KMS-11 (cell line): ENCODE data around the gene DIP2C.

Experiments used
- H2AFZ ChIP-seq: fragments of 200-600 bp; sonication (generic); 2 replicates; pipeline ENCODE4 v1.6.1; 2016; ENCODE audit warnings: antibody characterized with exemption, mixed run types, low read depth
- H3K27ac ChIP-seq: fragments of 200-600 bp; sonication (generic); 2 replicates; pipeline ENCODE4 v1.6.1; 2016; ENCODE audit warnings: mild to moderate bottlenecking, mixed run types
- H3K27me3 ChIP-seq: fragments of 200-600 bp; sonication (generic); 2 replicates; pipeline ENCODE4 v1.6.1; 2017; ENCODE audit warnings: mild to moderate bottlenecking, low read depth, mixed run types, moderate library complexity; ENCODE audit not compliant: insufficient read depth
- H3K36me3 ChIP-seq: fragments of 200-600 bp; sonication (generic); 2 replicates; pipeline ENCODE4 v1.6.1; 2017; ENCODE audit warnings: mild to moderate bottlenecking, mixed run types; ENCODE audit not compliant: insufficient read depth
- H3K4me1 ChIP-seq: fragments of 200-600 bp; sonication (generic); 2 replicates; pipeline ENCODE4 v1.6.1; 2016; ENCODE audit warnings: mild to moderate bottlenecking, low read depth, mixed run types; ENCODE audit not compliant: poor library complexity, severe bottlenecking
- H3K4me2 ChIP-seq: fragments of 200-600 bp; sonication (generic); 2 replicates; pipeline ENCODE4 v1.7.0; 2016; ENCODE audit warnings: mild to moderate bottlenecking, mixed run types
- H3K4me3 ChIP-seq: fragments of 200-600 bp; sonication (generic); IDR thresholded peaks from 2 replicates; pipeline ENCODE4 v1.6.1; 2017; ENCODE audit warnings: low read depth, low read length, mixed read lengths; ENCODE audit not compliant: insufficient read depth
- H3K79me2 ChIP-seq: fragments of 200-600 bp; sonication (generic); 2 replicates; pipeline ENCODE4 v1.6.1; 2016; ENCODE audit warnings: low read depth, mixed run types; ENCODE audit not compliant: insufficient read depth
- H3K9ac ChIP-seq: fragments of 200-600 bp; sonication (generic); 2 replicates; pipeline ENCODE4 v1.6.1; 2016; ENCODE audit warnings: mild to moderate bottlenecking, mixed run types
- H4K20me1 ChIP-seq: fragments of 200-600 bp; sonication (generic); 2 replicates; pipeline ENCODE4 v1.6.1; 2016; ENCODE audit warnings: mild to moderate bottlenecking, mixed run types; ENCODE audit not compliant: insufficient read depth
- CTCF ChIP-seq: fragments of 200-600 bp; sonication (generic); conservative IDR thresholded peaks from 2 replicates; pipeline ENCODE4 v1.6.1; 2017; ENCODE audit warnings: low read depth, mild to moderate bottlenecking, antibody characterized with exemption, low read length, moderate library complexity, mixed read lengths

The DIP2C gene

GRCh38 chr10:675532-675931 lies 13.9 kb downstream of the DIP2C start:
- Histone ChIP-seq H3K4me1 (peaks cover 38% of the 10 kb centered on the region), H3K27ac (no peak overlapping the region), H3K4me2 (no peak overlapping the region), H3K4me3 (no peak overlapping the region), H3K79me2 (peaks cover 80% of the 10 kb centered on the region), H3K36me3 (no peaks in the 10 kb centered on the region), H3K9ac (no peak overlapping the region), H4K20me1 (peaks cover 22% of the 10 kb centered on the region; the same call in 1 of the 2 replicates), H2AFZ (no peak overlapping the region), H3K27me3 (no peaks in the 10 kb centered on the region)
- TF ChIP-seq CTCF: no peak

DNA sequence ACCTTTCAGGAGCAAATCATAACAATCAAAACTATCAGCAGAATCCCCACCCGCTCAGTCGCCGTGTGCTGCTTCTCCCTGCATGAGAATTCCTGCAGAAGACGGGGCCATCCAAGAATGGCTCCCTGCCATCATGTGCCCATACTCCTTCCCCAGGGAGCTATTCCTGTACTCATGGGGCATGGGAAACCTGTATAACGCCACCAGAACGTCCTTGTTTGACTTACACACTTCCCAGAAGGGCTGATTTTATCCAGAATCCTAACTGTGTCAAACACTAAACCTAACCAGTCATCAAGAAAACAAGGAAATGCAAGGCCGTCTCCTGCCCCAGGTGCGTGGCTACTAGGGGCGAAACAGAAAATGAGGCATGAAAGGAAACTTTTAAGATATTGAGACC lies 16.0 kb downstream of the DIP2C start:
- Histone ChIP-seq H3K79me2 (peaks cover 92% of the 10 kb centered on the region), H2AFZ (no peak overlapping the region), H3K27ac (no peak overlapping the region), H3K4me2 (no peak overlapping the region), H3K36me3 (no peaks in the 10 kb centered on the region), H4K20me1 (peaks cover 22% of the 10 kb centered on the region; the same call in 1 of the 2 replicates), H3K9ac (no peak overlapping the region), H3K4me3 (no peak overlapping the region), H3K4me1 (peaks cover 28% of the 10 kb centered on the region), H3K27me3 (no peaks in the 10 kb centered on the region)
- no peak for TF ChIP-seq CTCF

- H3K79me2 ChIP-seq: peaks cover 93% of the 10 kb centered on the region
- no peak overlapping the region for H3K27ac ChIP-seq
- peaks cover 24% of the 10 kb centered on the region for H3K4me1 ChIP-seq
- peaks cover 26% of the 10 kb centered on the region; the same call in 1 of the 2 replicates for H4K20me1 ChIP-seq
- no peak overlapping the region for H3K9ac ChIP-seq
- H3K27me3 ChIP-seq: no peaks in the 10 kb centered on the region
- H3K36me3 ChIP-seq: no peaks in the 10 kb centered on the region
- no peak overlapping the region for H2AFZ ChIP-seq
- TF ChIP-seq CTCF: no peak
- H3K4me2 ChIP-seq: no peak overlapping the region
- H3K4me3 ChIP-seq: no peak overlapping the region
Observed at GRCh38 chr10:672992-673391, 16.5 kb downstream of the DIP2C start.

- H3K79me2 ChIP-seq: peaks cover 93% of the 10 kb centered on the region
- H3K4me2 ChIP-seq: no peak overlapping the region
- peaks cover 27% of the 10 kb centered on the region; the same call in 1 of the 2 replicates for H4K20me1 ChIP-seq
- TF ChIP-seq CTCF: no peak
- H3K36me3 ChIP-seq: no peaks in the 10 kb centered on the region
- H3K27ac ChIP-seq: no peak overlapping the region
- no peak overlapping the region for H3K9ac ChIP-seq
- peaks cover 17% of the 10 kb centered on the region for H3K4me1 ChIP-seq
- H3K27me3 ChIP-seq: no peaks in the 10 kb centered on the region
- H3K4me3 ChIP-seq: no peak overlapping the region
- H2AFZ ChIP-seq: no peak overlapping the region
Observed at GRCh38 chr10:672203-672602, 17.3 kb downstream of the DIP2C start.
